Measurements from ENCODE around the gene CFAP53.
A peak's percentile ranks its signal among the peaks of the same experiment; 100 is the strongest.
"Not testable (repeated sequence)": the region's sequence is repeated elsewhere in the genome, so short reads cannot be mapped to it uniquely, and the experiment has no call there.

The CFAP53 gene

GRCh38 chr18:50240080-50240563 is 26.2 kb downstream of the CFAP53 start:
- H3K4me3 ChIP-seq (replicated peaks; ENCODE audit: low read depth, low read length) = no peak overlapping the region
- H3K36me3 ChIP-seq (ENCODE audit: control insufficient read depth, insufficient read depth, low read length) = no peaks in the 10 kb centered on the region
- no peak for TF ChIP-seq CTCF (IDR thresholded peaks at IDR 0.05; ENCODE audit: insufficient read depth, low read length, poor library complexity, severe bottlenecking)
- H3K27me3 ChIP-seq (replicated peaks; ENCODE audit: control insufficient read depth, insufficient read depth, low read length) = no peaks in the 10 kb centered on the region
- DNase-seq (ENCODE audit: extremely low read depth, insufficient read length) = no peak

GRCh38 chr18:50232419-50232818 is 33.9 kb downstream of the CFAP53 start:
- Histone ChIP-seq H3K27me3 (replicated peaks; ENCODE audit: control insufficient read depth, insufficient read depth, low read length) (no peaks in the 10 kb centered on the region), H3K36me3 (ENCODE audit: control insufficient read depth, insufficient read depth, low read length) (no peaks in the 10 kb centered on the region), H3K4me3 (replicated peaks; ENCODE audit: low read depth, low read length) (no peak overlapping the region)
- no peak for DNase-seq (ENCODE audit: extremely low read depth, insufficient read length)
- TF ChIP-seq CTCF (IDR thresholded peaks at IDR 0.05; ENCODE audit: insufficient read depth, low read length, poor library complexity, severe bottlenecking) = no peak

- no peak for DNase-seq (ENCODE audit: extremely low read depth, insufficient read length)
Observed at GRCh38 chr18:50231621-50232020, 34.7 kb downstream of the CFAP53 start.

GRCh38 chr18:50220249-50220648 is 46.0 kb downstream of the CFAP53 start:
- not testable (repeated sequence) for H3K36me3 ChIP-seq (ENCODE audit: control insufficient read depth, insufficient read depth, low read length); H3K4me3 ChIP-seq (replicated peaks; ENCODE audit: low read depth, low read length); DNase-seq (ENCODE audit: extremely low read depth, insufficient read length); H3K27me3 ChIP-seq (replicated peaks; ENCODE audit: control insufficient read depth, insufficient read depth, low read length)

More at GRCh38 chr18:50231621-50232020, 34.7 kb downstream of the CFAP53 start:
- no peaks in the 10 kb centered on the region for H3K27me3 ChIP-seq (replicated peaks; ENCODE audit: control insufficient read depth, insufficient read depth, low read length)
- no peak for TF ChIP-seq CTCF (IDR thresholded peaks at IDR 0.05; ENCODE audit: insufficient read depth, low read length, poor library complexity, severe bottlenecking)
- H3K4me3 ChIP-seq (replicated peaks; ENCODE audit: low read depth, low read length) = no peak overlapping the region
- no peaks in the 10 kb centered on the region for H3K36me3 ChIP-seq (ENCODE audit: control insufficient read depth, insufficient read depth, low read length)

- peak; percentile 52 for TF ChIP-seq CTCF (IDR thresholded peaks at IDR 0.05; ENCODE audit: insufficient read depth, low read length, poor library complexity, severe bottlenecking)
- no peak overlapping the region for H3K4me3 ChIP-seq (replicated peaks; ENCODE audit: low read depth, low read length)
- peaks cover 2% of the 10 kb centered on the region for H3K27me3 ChIP-seq (replicated peaks; ENCODE audit: control insufficient read depth, insufficient read depth, low read length)
- no peaks in the 10 kb centered on the region for H3K36me3 ChIP-seq (ENCODE audit: control insufficient read depth, insufficient read depth, low read length)
- peak; percentile 50 for DNase-seq (ENCODE audit: extremely low read depth, insufficient read length)
Observed at GRCh38 chr18:50218432-50219197, 47.7 kb downstream of the CFAP53 start.

- DNase-seq (ENCODE audit: extremely low read depth, insufficient read length) = no peak
- no peak for TF ChIP-seq CTCF (IDR thresholded peaks at IDR 0.05; ENCODE audit: insufficient read depth, low read length, poor library complexity, severe bottlenecking)
- Histone ChIP-seq H3K4me3 (replicated peaks; ENCODE audit: low read depth, low read length) (no peak overlapping the region), H3K27me3 (replicated peaks; ENCODE audit: control insufficient read depth, insufficient read depth, low read length) (peaks cover 3% of the 10 kb centered on the region), H3K36me3 (ENCODE audit: control insufficient read depth, insufficient read depth, low read length) (no peaks in the 10 kb centered on the region)
Observed at GRCh38 chr18:50209311-50209710, 57.0 kb downstream of the CFAP53 start.
